Measurements from ENCODE around the gene NBDY.
A peak's percentile ranks its signal among the peaks of the same experiment; 100 is the strongest.
"Not testable (repeated sequence)": the region's sequence is repeated elsewhere in the genome, so short reads cannot be mapped to it uniquely, and the experiment has no call there.

NBDY gene, protein sequence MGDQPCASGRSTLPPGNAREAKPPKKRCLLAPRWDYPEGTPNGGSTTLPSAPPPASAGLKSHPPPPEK

DNA sequence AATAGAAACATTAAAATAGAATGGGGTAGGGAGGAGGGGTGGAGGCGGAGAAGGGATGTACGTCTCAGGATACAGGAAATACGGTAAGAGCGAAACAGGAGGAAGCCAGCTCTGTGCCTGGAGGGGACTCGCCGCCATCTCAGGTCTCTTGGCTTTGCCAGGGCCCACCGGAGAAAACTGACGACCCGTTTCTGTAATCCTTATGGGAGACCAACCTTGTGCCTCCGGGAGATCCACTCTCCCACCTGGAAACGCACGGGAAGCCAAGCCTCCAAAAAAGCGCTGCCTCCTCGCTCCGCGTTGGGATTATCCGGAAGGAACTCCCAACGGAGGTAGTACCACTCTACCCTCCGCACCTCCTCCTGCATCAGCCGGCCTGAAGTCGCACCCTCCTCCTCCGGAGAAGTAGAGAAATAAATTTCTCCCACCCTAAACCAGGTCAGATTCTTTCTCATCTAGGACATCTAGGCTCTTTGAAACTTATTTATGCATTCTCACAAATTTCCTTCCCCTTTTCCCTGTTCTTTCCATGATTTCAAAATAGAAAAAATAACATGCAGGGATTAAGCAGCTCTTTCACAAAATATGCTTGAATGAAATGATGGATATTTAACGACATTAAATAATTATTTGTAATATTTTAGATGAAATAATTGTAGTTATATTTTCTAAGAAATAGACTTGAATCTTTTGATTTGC, at the start of gene NBDY:
Gene NBDY (plus strand): TSS at position 92 of the 699 bp plus-strand sequence. CDS start 111 bp downstream, at position 203.
- DNase-seq (ENCODE audit: low read depth in 3 of 3): no peak

DNA sequence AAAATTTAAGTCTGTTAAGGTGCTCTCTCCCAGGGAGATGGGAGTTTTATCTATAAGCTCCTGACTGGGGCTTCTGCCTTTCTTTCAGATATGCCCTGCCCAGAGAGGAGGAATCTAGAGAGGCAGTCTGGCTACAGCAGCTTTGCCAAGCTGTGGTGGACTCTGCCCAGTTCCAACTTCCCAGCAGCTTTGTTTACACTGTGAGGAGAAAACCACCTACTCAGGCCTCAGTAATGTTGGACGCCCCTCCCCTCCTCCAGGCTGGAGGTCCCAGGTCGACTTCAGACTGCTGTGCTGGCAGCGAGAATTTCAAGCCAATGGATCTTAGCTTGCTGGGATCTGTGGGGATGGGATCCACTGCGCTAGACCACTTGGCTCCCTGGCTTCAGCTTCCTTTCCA, 24.5 kb upstream of the NBDY start:
- not testable (repeated sequence) for DNase-seq (ENCODE audit: low read depth in 3 of 3)

DNA sequence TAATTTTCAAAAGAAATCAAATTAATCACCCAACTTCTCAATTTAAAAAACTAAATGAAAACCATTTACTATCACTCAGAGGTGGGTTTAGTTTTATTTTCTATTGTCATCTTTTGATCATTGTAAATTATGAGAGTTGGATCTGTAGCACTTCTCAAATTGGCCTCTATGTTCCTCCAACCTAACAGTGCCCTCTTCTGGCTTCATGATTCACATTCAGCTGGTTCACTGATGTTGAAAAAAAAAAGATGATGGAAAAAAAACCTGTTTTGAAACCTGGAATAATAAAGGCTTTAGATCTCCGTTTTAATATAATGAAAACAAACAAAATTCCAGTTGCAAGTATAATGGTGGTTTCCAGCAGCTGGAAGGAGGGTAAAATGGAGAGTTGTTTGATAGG, 2.4 kb upstream of the NBDY start:
- no peak for DNase-seq (ENCODE audit: low read depth in 3 of 3)

DNA sequence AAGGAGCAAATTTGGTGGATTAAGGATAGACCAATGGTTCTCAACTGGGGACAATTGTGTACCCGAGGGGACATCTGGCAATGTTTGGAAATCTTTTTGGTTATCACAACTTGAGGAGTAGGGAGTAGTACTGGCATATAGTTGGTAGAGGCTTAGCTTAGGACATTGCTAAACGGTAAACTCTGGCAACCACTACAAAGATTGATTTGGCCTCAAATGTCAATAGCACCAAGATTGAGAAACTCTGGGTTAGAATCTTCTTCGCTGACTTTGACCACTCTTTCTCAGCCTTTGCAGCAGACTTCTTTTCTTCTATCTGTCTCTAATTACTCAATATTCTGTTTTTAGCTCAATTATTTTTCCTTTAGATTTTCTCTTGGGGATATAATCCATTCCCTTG, 1.5 kb upstream of the NBDY start:
- no peak for DNase-seq (ENCODE audit: low read depth in 3 of 3)

DNA sequence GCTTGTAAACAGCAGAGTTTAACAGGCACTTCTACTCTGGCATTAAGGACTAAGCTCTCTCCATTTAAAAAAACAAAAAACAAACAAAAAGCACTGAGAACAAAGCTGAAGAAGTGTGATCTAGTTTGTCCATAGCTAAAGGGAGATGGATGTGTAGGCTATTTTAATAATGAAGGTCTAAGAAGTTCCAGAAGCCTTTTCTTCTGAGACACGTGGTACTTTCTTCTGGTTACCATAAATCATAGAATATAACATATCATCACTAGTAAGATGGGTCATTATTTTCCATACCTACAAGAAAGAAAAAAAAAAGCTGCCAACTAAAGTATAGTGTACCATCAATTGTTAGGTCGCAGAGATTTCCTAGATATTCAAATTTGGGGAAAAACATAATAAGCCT, 722 bp upstream of the NBDY start:
- no peak for DNase-seq (ENCODE audit: low read depth in 3 of 3)

DNA sequence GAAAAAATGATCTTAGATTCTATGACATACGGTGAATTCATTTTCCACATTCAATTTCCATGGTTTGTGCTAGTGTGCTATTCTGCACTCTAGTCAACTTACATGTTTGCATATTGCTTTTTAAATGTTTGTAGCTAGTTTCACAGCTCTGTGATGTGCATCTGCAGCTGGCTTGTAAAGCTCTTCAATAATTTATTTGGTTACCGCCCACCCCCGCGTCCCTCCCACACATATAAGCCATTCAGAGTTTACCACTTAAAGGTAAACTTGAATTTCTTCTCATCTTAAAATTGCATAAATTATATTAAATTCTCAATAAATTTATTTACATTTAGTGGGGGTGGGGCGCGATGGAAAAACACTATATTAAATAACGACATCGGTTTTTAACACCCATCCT, 291 bp upstream of the NBDY start:
- DNase-seq (ENCODE audit: low read depth in 3 of 3): peak in 2 of 3 experiments; percentile 11 to 13

DNA sequence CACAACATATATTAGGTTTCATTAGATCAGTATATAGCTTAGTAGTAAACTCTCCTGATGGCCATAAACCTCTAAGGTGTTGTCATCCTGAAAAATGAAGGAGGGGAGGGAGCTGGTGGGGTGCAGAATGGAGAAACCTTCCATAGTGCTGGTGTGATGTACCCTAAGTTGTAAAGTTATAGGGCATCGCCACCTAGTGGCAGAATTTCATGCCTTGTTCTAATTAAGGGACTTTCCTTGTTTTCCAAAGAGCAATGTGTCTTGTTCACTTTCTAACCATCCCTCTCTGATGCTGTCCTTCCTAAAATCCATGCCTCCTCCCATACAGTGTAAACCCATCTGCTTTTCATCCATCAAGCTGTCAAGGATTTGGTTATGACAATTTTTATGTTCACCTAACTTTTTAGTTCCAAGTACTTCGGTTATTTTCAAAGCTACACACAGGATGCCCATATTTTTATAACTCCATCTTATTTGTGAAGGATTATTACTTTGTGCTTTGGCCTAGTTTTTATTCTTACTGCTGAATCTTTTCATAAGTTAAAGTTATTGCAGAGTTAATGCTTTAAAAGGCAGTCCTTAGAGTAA, 4.5 kb downstream of the NBDY start:
- peak in 2 of 3 experiments; percentile 2 to 28 for DNase-seq (ENCODE audit: low read depth in 3 of 3)

DNA sequence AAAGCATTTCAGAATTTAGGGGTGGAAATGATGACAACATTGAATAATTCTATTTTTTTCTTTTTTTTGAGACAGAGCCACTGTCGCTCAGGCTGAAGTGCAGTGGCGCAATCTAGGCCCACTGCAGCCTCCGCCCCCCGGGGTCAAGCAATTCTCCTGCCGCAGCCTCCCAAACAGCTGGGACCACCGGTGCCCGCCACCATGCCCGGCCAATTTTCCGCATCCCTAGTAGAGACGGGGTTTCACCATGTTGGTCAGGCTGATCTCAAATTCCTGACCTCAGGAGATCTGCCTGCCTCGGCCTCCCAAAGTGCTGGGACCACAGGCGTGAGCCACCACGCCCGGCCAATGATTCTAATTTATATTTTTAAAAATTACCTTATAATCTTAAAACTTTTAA, 7.2 kb downstream of the NBDY start:
- no peak for DNase-seq (ENCODE audit: low read depth in 3 of 3)

DNA sequence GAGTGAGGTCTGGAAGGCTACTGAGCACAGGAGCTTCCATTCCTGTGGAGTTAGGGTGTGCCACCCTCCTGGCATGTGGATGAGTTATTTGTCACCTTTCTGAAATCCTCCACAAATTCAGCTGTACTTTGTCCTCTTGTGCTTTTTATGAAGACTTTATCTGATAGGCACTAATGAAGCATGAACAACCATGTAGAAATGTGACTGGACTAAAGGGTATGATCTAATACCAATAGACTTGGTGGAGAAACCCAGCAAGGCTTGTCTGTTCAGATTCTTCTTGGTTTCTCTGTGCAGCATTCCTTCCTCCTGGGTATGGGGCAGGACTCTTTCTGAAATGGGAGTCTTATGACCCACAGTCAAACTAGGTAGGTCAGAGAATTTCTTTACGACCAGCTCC, 9.6 kb downstream of the NBDY start:
- no peak for DNase-seq (ENCODE audit: low read depth in 3 of 3)

DNA sequence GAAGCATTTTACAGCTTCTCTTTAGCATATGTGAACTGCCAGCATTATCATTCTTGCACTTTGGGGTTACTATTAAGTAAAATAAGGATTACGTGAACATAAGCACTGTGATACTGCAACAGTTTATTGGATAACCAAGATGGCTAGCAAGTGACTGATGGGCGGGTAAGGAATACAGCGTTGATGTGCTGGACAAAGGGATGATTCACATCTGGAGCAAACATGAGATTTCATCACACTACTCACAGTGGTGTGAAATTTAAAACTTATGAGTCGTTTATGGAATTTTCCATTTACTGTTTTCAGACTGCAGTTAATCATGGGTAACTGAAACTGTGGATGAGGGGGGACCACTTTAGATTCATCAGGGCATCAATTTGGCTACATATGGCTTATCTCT, 16.0 kb downstream of the NBDY start:
- DNase-seq (ENCODE audit: low read depth in 3 of 3): no peak

DNA sequence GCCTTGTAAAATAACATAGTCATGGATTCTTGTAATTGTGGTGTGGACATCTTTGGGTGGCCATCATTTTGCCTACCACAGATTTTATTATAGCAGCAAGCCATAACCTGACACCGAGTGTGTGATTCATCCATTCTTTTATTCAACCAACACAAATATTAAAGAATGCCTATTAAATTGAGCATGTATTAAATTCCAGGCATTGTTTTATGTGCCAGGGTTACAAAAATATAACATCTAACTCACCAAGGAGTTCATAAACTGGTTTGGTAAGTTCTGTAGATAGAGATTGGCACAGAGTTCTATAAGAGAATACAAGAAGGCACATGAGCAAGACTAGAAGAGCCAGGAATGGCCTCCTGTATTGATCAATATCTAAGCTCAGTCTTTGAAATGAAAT, 18.0 kb downstream of the NBDY start:
- no peak for DNase-seq (ENCODE audit: low read depth in 3 of 3)

DNA sequence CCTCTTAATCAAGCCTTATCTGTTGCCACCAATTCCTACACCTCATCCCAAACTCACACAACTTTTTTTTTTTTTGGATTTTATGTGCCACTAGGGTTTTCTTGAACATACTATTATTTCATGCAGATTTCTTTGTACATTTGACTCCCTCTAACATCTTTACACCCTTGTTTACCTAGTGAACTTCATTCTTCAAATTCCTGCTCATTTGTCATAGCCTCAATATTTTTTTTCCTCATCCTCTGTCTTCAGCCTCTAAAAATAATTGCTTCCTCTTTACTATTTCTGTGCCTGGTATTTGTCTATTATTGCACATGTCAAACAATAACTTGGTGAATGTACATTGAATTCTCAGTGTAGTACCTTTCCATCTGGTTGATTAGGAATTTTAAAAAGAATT, 22.0 kb downstream of the NBDY start:
- no peak for DNase-seq (ENCODE audit: low read depth in 3 of 3)

DNA sequence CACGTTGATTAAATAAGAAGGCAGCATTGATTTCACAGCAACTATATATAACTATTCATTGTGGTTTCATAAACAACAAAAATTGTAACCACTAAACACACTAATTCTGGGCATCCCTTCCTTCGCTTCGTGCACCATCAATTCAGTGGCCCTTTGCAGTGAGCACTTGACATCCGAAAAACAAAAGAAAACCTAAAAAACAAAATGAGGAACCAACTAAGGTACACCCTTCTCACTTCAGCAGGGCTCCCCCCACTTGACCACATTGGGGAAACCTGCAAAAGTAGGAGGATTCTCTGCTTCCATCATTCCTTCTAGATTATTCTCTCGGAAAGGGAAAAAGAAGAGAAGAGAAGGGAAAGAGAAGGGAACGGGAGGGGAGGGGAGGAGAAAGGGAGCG, 28.3 kb downstream of the NBDY start:
- DNase-seq (ENCODE audit: low read depth in 3 of 3): no peak

DNA sequence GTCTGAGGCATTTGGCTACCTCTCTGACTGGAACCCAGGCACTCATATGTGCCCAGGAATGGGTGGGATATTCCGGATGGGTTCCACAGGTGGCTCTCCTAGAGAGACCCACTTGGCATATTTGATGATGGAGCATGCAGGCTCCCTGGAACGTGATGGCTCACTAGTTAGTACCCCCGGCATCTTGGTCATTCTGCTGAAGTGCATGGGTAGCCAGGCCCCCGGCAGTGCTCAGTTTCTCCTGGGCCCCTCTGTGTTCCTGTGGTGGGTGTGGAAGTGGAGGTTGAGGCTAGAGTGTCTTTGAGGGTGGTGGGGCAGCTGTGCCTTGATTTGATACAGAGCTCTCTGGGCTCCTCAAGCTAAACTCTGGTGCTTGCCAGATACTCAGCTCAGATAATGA, 29.4 kb downstream of the NBDY start:
- DNase-seq (ENCODE audit: low read depth in 3 of 3): no peak

DNA sequence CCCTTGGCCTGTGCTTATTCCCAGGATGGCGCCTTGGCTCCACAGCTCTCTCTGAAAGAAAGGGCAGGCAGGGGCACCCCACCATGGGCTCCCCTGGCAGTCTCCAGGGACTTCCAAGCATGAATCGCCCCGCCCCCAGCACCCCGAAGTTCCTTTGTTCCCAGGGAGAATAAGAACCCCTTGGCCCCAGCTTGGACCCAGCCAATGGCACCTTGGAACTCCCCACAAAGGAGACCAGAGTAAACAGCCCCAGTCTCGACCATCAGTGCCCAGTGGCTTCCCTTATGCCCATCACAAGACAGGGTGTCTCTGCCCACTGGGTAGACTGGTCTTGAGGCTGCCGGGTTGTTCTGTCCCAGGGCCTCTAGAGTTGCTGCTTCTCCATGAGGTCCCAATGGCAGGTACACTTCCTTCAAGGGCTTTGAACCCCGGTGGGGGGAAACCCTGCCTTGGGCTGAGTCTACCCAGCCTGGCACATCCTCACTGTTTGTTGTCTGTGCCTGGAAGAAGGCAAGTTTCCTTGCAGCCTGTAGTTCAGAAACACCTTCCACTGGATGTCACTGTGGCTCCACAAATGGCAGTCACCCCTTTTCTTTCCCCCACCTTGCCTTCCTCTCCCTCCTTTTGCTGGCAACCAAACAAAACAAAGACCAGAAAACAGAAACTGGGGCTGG, 30.8 kb downstream of the NBDY start:
- no peak for DNase-seq (ENCODE audit: low read depth in 3 of 3)

DNA sequence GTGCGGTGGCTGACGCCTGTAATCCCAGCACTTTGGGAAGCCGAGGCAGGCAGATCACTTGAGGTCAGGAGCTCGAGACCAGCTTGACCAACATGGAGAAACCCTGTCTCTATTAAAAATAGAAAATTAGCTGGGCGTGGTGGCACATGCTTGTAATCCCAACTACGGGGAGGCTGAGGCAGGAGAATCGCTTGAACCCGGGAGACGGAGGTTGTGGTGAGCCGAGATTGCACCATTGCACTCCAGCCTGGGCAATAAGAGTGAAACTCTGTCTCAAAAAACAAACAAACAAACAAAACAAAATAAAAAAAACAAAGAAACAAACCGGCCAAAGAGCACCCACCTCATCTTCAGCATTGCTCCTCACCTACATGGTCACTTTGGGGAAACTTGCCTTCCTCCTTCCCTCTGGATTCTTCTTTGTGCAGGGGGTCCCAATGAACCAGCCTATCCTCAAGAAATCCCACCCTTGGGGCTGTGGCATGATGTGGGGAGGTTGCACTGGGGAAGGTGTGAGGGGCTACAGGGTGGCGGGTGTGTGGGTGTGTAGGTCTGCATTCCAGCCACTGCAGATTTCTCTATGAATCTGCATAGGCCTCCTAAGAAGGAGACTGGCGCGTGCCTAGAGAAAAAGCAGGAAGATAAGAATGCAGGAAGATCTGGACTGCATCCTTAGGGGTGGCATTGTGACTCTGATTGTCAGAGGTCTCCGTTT, 31.5 kb downstream of the NBDY start:
- DNase-seq (ENCODE audit: low read depth in 3 of 3): not testable (repeated sequence)

DNA sequence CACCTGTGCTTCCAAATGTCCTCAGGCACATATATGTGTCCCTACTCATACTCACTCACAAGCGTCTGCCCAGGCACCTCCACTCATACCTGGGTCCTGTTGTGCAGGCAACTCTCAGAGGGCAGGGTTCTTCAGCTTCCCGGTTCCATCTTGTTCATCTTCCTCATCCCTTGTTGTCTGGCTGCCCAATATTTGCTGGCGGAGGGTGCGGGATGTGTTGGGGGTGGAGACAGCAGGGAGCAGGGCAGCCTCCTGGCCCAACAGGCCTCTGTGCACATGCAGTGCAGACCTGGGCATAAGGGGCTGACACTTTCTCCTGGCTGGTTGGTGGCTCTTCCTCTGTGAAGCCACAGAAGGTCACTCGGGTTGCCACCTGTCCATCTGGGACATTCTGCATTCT, 32.1 kb downstream of the NBDY start:
- DNase-seq (ENCODE audit: low read depth in 3 of 3): no peak

DNA sequence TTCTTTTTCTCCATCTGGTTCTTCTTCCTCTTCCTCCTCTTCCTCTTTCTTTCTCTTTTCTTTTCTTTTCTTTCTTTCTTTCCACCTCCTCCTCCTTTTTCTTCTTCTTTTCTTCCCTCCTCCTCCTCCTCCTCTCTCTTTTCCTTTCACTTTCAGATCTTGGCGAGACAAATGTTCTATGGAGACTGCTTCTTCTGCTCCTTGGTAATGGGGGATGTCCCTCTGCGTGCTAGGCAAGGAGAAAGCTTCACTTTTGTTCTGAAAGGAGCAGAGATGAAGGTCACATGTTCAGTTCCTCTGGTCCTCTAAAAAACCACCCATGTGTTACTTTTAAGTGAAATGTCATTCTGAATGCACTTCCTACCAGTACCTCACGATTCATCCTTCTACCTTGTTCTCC, 33.2 kb downstream of the NBDY start:
- no peak for DNase-seq (ENCODE audit: low read depth in 3 of 3)

DNA sequence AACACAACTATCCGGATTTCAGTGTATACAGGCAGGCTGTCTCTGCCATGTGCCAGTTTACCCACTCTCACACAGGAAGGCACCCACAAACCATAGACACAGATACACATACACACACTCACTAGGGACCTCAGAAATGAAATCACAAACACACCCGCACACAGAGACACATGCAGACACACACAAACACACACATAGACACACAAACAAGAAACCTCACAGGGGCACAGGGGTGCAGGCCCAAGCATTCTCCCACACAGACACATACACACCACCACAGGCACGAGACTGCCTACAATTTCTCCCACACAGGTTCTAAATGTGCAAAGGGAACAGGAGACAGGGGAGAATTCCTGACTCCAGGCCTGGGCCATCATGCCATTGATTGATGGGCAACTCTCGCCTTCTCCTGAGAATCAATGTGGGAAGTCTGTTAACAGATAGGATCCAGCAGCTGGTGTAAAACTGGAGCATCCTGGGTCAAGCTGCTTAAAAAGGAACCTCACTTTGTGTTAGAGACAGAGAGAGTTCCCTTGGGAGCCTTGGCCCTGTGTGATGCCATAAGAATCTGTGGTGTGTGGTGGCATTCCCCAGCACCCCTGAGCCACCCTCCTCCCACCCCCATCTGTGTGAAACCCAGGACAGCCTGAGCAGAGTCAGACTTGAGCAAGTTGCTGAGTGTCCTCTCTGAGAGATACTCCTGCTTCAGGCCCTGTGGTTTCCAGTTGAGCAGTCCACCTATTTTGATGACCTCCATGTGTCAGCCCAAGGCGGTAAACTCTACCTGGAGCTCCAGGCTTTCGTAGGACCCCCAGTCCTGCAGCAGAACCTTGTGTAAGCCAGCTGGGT, 33.9 kb downstream of the NBDY start:
- no peak for DNase-seq (ENCODE audit: low read depth in 3 of 3)

DNA sequence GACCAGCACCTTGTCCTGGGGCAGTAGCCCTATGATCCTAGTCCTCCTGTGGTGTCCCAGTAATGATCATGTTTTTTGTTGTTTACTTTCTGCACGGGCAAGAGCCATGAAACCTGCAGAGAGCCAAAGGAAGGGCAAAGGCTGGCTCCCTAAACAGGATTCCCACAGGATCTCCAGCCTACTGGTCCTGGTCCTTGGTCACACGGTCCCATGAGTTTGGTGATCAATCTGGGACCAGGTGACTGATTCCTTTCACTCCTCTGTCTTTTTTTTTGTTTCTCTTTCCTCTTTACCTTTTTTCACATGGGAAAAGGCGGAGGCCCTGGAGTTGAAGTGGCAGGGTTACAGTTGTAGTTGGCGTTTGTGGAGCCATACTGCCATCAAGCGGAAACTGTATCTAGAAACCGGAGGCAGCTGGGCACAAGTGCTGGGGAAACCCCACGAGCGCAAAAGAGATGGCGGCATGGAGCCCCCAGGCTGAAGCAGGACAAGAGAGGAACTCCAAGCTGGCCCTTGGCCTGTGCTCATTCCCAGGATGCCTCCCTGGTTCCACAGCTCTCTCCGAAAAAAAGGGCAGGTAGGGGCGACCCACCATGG, 34.6 kb downstream of the NBDY start:
- peak in 1 of 3 experiments; percentile 10 for DNase-seq (ENCODE audit: low read depth in 3 of 3)

All from stimulated activated CD4-positive, alpha-beta T cell treated with anti-CD3 and anti-CD28 coated beads, TNF-alpha, amount 100 ng/mL, for 4 hours (primary cell).